GM12891 (cell line): ENCODE data around the gene ZNF691.

Source experiments
- POLR2A ChIP-seq: IDR thresholded peaks from 2 replicates; pipeline ENCODE4 v1.6.1; 2011; ENCODE audit warnings: low read depth, low read length, control low read depth
- POLR2AphosphoS5 ChIP-seq: IDR thresholded peaks from 2 replicates; pipeline ENCODE4 v1.6.1; 2011; ENCODE audit warnings: low read depth, low read length, control low read depth

- TF ChIP-seq POLR2A (no peak), POLR2AphosphoS5 (no peak)
Measured at GRCh38 chr1:42821690-42822089, 24.7 kb upstream of the ZNF691 start.
